Liver (tissue), 9 donors: ENCODE results near the gene ZDHHC24. TPM values are rescaled to one million over a fixed set of nuclear protein-coding genes. Genes with fewer than 3 reads are reported as not detected.
A peak's percentile ranks its signal among the peaks of the same experiment; 100 is the strongest.

Source experiments
- DNase-seq: peaks from one replicate; pipeline ENCODE4 v3.0.0-alpha.2; 2017; ENCODE audit warnings: low spot score
- H3K27ac ChIP-seq, 2 donors: one replicate each; pipeline ENCODE4 v1.7.0; 2013; ENCODE audit warnings: inconsistent platforms in 2 of 2, low read length in 2 of 2, control low read depth in 1 of 2, low read depth in 1 of 2, mild to moderate bottlenecking in 1 of 2
- H3K27me3 ChIP-seq, 4 donors: one replicate each; pipeline versions ENCODE4 v1.6.1 to v1.7.0; 2013; ENCODE audit warnings: low read length in 3 of 4, inconsistent platforms in 1 of 4, mild to moderate bottlenecking in 1 of 4, moderate library complexity in 1 of 4; ENCODE audit not compliant: control insufficient read depth in 4 of 4, insufficient read depth in 4 of 4
- H3K36me3 ChIP-seq, 4 donors: one replicate each; pipeline versions ENCODE4 v1.6.1 to v1.7.0; 2013; ENCODE audit warnings: low read length in 3 of 4, mild to moderate bottlenecking in 3 of 4, low read depth in 1 of 4, moderate library complexity in 1 of 4; ENCODE audit not compliant: control insufficient read depth in 4 of 4, insufficient read depth in 3 of 4
- H3K4me1 ChIP-seq, 4 donors: one replicate each; pipeline versions ENCODE4 v1.6.1 to v1.7.0; 2013; ENCODE audit warnings: low read length in 3 of 4, mild to moderate bottlenecking in 3 of 4, moderate library complexity in 1 of 4; ENCODE audit not compliant: control insufficient read depth in 4 of 4, insufficient read depth in 4 of 4
- H3K4me3 ChIP-seq, 3 donors: one replicate each; pipeline versions ENCODE4 v1.6.1 to v1.7.0; 2013; ENCODE audit warnings: low read length in 3 of 3, control low read depth in 1 of 3, low read depth in 1 of 3, mild to moderate bottlenecking in 1 of 3
- H3K9ac ChIP-seq, 2 donors: one replicate each; pipeline ENCODE4 v1.7.0; 2013; ENCODE audit warnings: low read length in 2 of 2, mild to moderate bottlenecking in 2 of 2, moderate library complexity in 2 of 2, control low read depth in 1 of 2, low read depth in 1 of 2
- H3K9me3 ChIP-seq, 4 donors: one replicate each; pipeline versions ENCODE4 v1.6.1 to v1.7.0; 2013; ENCODE audit warnings: low read length in 3 of 4; ENCODE audit not compliant: control insufficient read depth in 4 of 4
- EGR1 ChIP-seq, 2 donors: IDR thresholded peaks; 2 replicates each; pipeline ENCODE4 v1.6.1; 2016 to 2018; ENCODE audit warnings: antibody characterized with exemption in 2 of 2, low read depth in 2 of 2
- FOXA2 ChIP-seq: IDR thresholded peaks from 2 replicates; pipeline ENCODE4 v1.6.1; 2016; ENCODE audit warnings: antibody characterized with exemption
- HNF4A ChIP-seq, 2 donors: conservative IDR thresholded peaks; 2 replicates each; pipeline ENCODE4 v1.6.1; 2016; ENCODE audit warnings: antibody characterized with exemption in 2 of 2, mild to moderate bottlenecking in 2 of 2
- HNF4G ChIP-seq: IDR thresholded peaks from 2 replicates; pipeline ENCODE4 v1.6.1; 2016; ENCODE audit warnings: antibody characterized with exemption
- JUND ChIP-seq, 2 donors: IDR thresholded peaks; 2 replicates each; pipeline ENCODE4 v1.6.1; 2016; ENCODE audit warnings: antibody characterized with exemption in 2 of 2
- RAD21 ChIP-seq, 2 donors: IDR thresholded peaks; 2 replicates each; pipeline ENCODE4 v1.6.1; 2016; ENCODE audit warnings: antibody characterized with exemption in 2 of 2, mild to moderate bottlenecking in 2 of 2
- TAF1 ChIP-seq: conservative IDR thresholded peaks from 2 replicates; pipeline ENCODE4 v1.6.1; 2016; ENCODE audit warnings: antibody characterized with exemption, mild to moderate bottlenecking
- YY1 ChIP-seq: IDR thresholded peaks from 2 replicates; pipeline ENCODE4 v1.6.1; 2016; ENCODE audit warnings: antibody characterized with exemption, mild to moderate bottlenecking
- WGBS: extraction: QIAGEN DNeasy Blood & Tissue Kit; methylation state at CpG from one replicate; pipeline ENCODE4 v1.1.7; 2013; 5-methylcytosine and 5-hydroxymethylcytosine counted together
- polyA plus RNA-seq, 2 donors: library from polyadenylated mRNA; stranded (reverse) in 1 of 2; unstranded in 1 of 2; fragments of 200-250 nt in 1 of 2; fragments of >200 nt in 1 of 2; fragmentation: Nextera tagmentation in 1 of 2; extraction: Ambion mirVana in 1 of 2; gene quantifications; one replicate each; pipeline versions ENCODE4 v1.2.1 to v1.2.3, GENCODE V29; 2013 to 2015
- total RNA-seq, 2 donors: library from RNA; depleted of rRNA; stranded (reverse); fragments of >200 nt; gene quantifications; one replicate each; pipeline ENCODE4 v1.2.3, GENCODE V29; 2014
- TF ChIP-seq, protein P1 (sequence below): IDR thresholded peaks from 2 replicates; pipeline ENCODE4 v1.6.1; 2016; ENCODE audit warnings: antibody characterized with exemption
- TF ChIP-seq, protein P2 (sequence below): IDR thresholded peaks from 2 replicates; pipeline ENCODE4 v1.6.1; 2016; ENCODE audit warnings: antibody characterized with exemption, mild to moderate bottlenecking
- TF ChIP-seq, protein P3 (sequence below): IDR thresholded peaks from 2 replicates; pipeline ENCODE4 v1.6.1; 2016; ENCODE audit warnings: antibody characterized with exemption
- TF ChIP-seq, protein P4 (sequence below): fragments of 150-350 bp; IDR thresholded peaks from 2 replicates; pipeline ENCODE4 v1.5.1; 2017; ENCODE audit warnings: improper control_type of control experiment, low read depth, low read length; ENCODE audit not compliant: missing input control
- donor health status: healthy.
- donor health status: healthy.
- donor health status: healthy.
- donor health status: healthy.
- donor health status: healthy.

ZDHHC24 gene
- total and polyA plus RNA-seq, 4 donors, result 4.1 to 6.4 (median 5.1) TPM

DNA sequence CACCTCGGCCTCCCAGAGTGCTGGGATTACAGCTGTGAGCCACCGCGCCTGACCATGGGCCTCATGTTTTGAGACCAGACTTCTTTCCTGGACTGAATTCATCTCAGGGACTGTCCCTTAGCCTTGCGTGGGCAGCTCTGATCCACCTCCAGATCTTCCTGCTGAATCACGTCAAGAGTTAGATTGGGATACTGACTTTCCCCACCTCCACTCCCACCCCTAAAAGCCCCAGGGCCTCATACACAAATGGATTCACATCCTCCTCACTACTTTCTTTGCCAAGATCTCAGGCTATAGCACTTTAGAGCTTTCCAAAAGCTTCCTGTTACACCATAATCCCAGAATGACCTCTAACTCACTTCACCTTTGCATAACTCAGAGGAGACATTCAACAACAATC is 35.0 kb upstream of the ZDHHC24 start (continued):
- no peak for TF ChIP-seq EGR1 (IDR thresholded peaks at IDR 0.05; ENCODE audit: low read depth in 2 of 2)
- no peak for TF ChIP-seq TAF1
- TF ChIP-seq HNF4G, result no peak
- TF ChIP-seq RAD21 (IDR thresholded peaks at IDR 0.05), result no peak
- TF ChIP-seq HNF4A (conservative IDR thresholded peaks at IDR 0.05), result no peak
- no peak for TF ChIP-seq YY1
- no peak for TF ChIP-seq FOXA2

DNA sequence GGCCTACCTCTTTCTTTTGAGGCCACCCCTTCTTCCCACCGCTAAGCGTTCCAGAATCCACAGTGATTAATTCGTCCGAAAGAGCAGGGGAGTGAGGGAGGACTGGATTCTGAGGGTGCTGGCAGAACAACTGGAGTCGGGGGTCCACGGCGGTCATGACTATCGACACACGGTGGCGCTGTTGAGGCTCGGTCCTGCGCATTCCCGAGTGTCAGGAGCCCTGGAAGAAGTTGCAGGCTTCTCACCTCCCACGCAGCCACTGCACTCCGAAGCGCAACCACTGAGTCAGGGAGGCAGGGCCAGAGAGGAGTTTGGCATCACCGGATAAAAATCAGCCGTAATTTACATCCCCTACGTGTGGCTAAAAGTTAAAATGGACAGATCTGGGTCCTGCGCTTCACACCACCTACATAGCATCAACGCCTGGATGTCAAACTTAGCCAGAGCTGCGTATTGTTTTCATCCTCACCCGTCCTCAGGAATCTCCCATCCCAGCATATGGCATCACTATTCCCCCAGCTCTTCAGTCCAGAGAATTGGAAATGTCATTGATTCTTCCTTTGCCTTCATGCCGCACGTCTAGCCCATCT is 33.3 kb upstream of the ZDHHC24 start:
- 19% methylated on average over 25 of the region's 25 CpGs for WGBS
- H3K9ac ChIP-seq, result no peak overlapping the region
- peaks cover 0 to 6% (median 3%) of the 10 kb centered on the region in 4 donors for H3K4me1 ChIP-seq

More for the DNA sequence above, 33.3 kb upstream of the ZDHHC24 start:
- Histone ChIP-seq H3K27me3 (no peaks in the 10 kb centered on the region), H3K36me3 (no peaks in the 10 kb centered on the region), H3K9me3 (no peaks in the 10 kb centered on the region), H3K4me3 (no peak overlapping the region), H3K27ac (no peak overlapping the region)
- TF ChIP-seq, protein P1, sequence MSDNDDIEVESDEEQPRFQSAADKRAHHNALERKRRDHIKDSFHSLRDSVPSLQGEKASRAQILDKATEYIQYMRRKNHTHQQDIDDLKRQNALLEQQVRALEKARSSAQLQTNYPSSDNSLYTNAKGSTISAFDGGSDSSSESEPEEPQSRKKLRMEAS, result no peak
- TF ChIP-seq, protein P2, sequence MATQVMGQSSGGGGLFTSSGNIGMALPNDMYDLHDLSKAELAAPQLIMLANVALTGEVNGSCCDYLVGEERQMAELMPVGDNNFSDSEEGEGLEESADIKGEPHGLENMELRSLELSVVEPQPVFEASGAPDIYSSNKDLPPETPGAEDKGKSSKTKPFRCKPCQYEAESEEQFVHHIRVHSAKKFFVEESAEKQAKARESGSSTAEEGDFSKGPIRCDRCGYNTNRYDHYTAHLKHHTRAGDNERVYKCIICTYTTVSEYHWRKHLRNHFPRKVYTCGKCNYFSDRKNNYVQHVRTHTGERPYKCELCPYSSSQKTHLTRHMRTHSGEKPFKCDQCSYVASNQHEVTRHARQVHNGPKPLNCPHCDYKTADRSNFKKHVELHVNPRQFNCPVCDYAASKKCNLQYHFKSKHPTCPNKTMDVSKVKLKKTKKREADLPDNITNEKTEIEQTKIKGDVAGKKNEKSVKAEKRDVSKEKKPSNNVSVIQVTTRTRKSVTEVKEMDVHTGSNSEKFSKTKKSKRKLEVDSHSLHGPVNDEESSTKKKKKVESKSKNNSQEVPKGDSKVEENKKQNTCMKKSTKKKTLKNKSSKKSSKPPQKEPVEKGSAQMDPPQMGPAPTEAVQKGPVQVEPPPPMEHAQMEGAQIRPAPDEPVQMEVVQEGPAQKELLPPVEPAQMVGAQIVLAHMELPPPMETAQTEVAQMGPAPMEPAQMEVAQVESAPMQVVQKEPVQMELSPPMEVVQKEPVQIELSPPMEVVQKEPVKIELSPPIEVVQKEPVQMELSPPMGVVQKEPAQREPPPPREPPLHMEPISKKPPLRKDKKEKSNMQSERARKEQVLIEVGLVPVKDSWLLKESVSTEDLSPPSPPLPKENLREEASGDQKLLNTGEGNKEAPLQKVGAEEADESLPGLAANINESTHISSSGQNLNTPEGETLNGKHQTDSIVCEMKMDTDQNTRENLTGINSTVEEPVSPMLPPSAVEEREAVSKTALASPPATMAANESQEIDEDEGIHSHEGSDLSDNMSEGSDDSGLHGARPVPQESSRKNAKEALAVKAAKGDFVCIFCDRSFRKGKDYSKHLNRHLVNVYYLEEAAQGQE, result no peak
- TF ChIP-seq JUND (IDR thresholded peaks at IDR 0.05) (no peak), TAF1 (no peak), RAD21 (IDR thresholded peaks at IDR 0.05) (peak; percentile 85 to 94)
- TF ChIP-seq, protein P3, sequence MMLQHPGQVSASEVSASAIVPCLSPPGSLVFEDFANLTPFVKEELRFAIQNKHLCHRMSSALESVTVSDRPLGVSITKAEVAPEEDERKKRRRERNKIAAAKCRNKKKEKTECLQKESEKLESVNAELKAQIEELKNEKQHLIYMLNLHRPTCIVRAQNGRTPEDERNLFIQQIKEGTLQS, result no peak
- TF ChIP-seq, protein P4, sequence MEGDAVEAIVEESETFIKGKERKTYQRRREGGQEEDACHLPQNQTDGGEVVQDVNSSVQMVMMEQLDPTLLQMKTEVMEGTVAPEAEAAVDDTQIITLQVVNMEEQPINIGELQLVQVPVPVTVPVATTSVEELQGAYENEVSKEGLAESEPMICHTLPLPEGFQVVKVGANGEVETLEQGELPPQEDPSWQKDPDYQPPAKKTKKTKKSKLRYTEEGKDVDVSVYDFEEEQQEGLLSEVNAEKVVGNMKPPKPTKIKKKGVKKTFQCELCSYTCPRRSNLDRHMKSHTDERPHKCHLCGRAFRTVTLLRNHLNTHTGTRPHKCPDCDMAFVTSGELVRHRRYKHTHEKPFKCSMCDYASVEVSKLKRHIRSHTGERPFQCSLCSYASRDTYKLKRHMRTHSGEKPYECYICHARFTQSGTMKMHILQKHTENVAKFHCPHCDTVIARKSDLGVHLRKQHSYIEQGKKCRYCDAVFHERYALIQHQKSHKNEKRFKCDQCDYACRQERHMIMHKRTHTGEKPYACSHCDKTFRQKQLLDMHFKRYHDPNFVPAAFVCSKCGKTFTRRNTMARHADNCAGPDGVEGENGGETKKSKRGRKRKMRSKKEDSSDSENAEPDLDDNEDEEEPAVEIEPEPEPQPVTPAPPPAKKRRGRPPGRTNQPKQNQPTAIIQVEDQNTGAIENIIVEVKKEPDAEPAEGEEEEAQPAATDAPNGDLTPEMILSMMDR, result peak; percentile 72
- peak; percentile 88 for DNase-seq
